ENCODE data around the gene REC114. TPM values are rescaled to one million over a fixed set of nuclear protein-coding genes. Genes with fewer than 3 reads are reported as not detected.

The REC114 gene
- total and polyA plus RNA-seq, 2 experiments from 2014 or later: not detected

GRCh38 chr15:73394782-73395181, 48.2 kb upstream of the REC114 start:
- ATAC-seq: no peak
- Histone ChIP-seq H3K4me1 (ENCODE audit: insufficient read depth) (peaks cover 22% of the 10 kb centered on the region), H2AFZ (no peak overlapping the region), H3K4me2 (no peak overlapping the region), H3K9me2 (ENCODE audit: insufficient read depth) (peaks cover 7% of the 10 kb centered on the region; the same call in 1 of the 2 replicates), H3F3A (replicated peaks; ENCODE audit: low read depth) (no peaks in the 10 kb centered on the region), H3K27me3 (ENCODE audit: insufficient read depth) (no peaks in the 10 kb centered on the region), H3K27ac (ENCODE audit: low read depth) (no peak overlapping the region), H3K79me2 (replicated peaks; ENCODE audit: insufficient read depth) (no peaks in the 10 kb centered on the region), H4K20me1 (replicated peaks; ENCODE audit: insufficient read depth) (no peaks in the 10 kb centered on the region), H3K36me3 (ENCODE audit: insufficient read depth) (no peaks in the 10 kb centered on the region), H3K4me3 (no peak overlapping the region)
- Mint-ChIP-seq H3K4me1 (peaks cover 34% of the 10 kb centered on the region), H3K27ac (no peak overlapping the region), H3K36me3 (ENCODE audit: low read depth) (no peaks in the 10 kb centered on the region), H3K27me3 (ENCODE audit: insufficient read depth, low read depth, poor library complexity) (peaks cover 7% of the 10 kb centered on the region), H3K4me3 (no peak overlapping the region), H3K9me3 (no peaks in the 10 kb centered on the region; the same call in 2 of the 3 replicates)
- no peak for TF ChIP-seq CREB1 (CRISPR knock-in tag; IDR thresholded peaks at IDR 0.05; ENCODE audit: low read depth)
- TF ChIP-seq EZH2 (IDR thresholded peaks at IDR 0.05; ENCODE audit: low read depth, unreplicated experiment): no peak
- TF ChIP-seq STAT1 (IDR thresholded peaks at IDR 0.05; ENCODE audit: unreplicated experiment): no peak
- no peak for TF ChIP-seq ETS1 (IDR thresholded peaks at IDR 0.05)
- no peak for TF ChIP-seq ZNF331 (CRISPR knock-in tag; IDR thresholded peaks at IDR 0.05; ENCODE audit: low read depth)
- no peak for TF ChIP-seq NANOG (IDR thresholded peaks at IDR 0.05; ENCODE audit: borderline replicate concordance)
- no peak for TF ChIP-seq EZH2phosphoT487 (IDR thresholded peaks at IDR 0.05; ENCODE audit: unreplicated experiment)
- TF ChIP-seq JUNB (IDR thresholded peaks at IDR 0.05; ENCODE audit: unreplicated experiment): no peak
- no peak for TF ChIP-seq ZNF462 (CRISPR knock-in tag; IDR thresholded peaks at IDR 0.05)
- TF ChIP-seq CTCF (conservative IDR thresholded peaks at IDR 0.05; ENCODE audit: low read depth in 2 of 2): no peak
- TF ChIP-seq REST (IDR thresholded peaks at IDR 0.05; ENCODE audit: unreplicated experiment): no peak
- TF ChIP-seq POLR2AphosphoS5 (IDR thresholded peaks at IDR 0.05; ENCODE audit: low read depth): no peak
- no peak for TF ChIP-seq ZNF114 (CRISPR knock-in tag; IDR thresholded peaks at IDR 0.05)
- no peak for DNase-seq (ENCODE audit: low spot score)
